IPS-18a (cell line): Measurements from ENCODE around the gene LMOD3.

Experiments
- H3K27ac ChIP-seq: one replicate; pipeline ENCODE4 v1.5.1; 2013; ENCODE audit warnings: low read length
- H3K27me3 ChIP-seq: one replicate; pipeline ENCODE4 v1.6.1; 2013; ENCODE audit warnings: mild to moderate bottlenecking, low read length; ENCODE audit not compliant: control insufficient read depth, insufficient read depth
- H3K36me3 ChIP-seq: one replicate; pipeline ENCODE4 v1.6.1; 2013; ENCODE audit warnings: low read depth, low read length; ENCODE audit not compliant: control insufficient read depth
- H3K4me1 ChIP-seq: one replicate; pipeline ENCODE4 v1.6.1; 2013; ENCODE audit warnings: low read depth, low read length; ENCODE audit not compliant: control insufficient read depth
- H3K4me3 ChIP-seq: one replicate; pipeline ENCODE4 v1.5.1; 2013; ENCODE audit warnings: low read length
- H3K9ac ChIP-seq: one replicate; pipeline ENCODE4 v1.6.1; 2013; ENCODE audit warnings: mild to moderate bottlenecking, low read length, moderate library complexity
- H3K9me3 ChIP-seq: one replicate; pipeline ENCODE4 v1.6.1; 2013; ENCODE audit warnings: low read depth, low read length; ENCODE audit not compliant: control insufficient read depth

LMOD3 gene

DNA sequence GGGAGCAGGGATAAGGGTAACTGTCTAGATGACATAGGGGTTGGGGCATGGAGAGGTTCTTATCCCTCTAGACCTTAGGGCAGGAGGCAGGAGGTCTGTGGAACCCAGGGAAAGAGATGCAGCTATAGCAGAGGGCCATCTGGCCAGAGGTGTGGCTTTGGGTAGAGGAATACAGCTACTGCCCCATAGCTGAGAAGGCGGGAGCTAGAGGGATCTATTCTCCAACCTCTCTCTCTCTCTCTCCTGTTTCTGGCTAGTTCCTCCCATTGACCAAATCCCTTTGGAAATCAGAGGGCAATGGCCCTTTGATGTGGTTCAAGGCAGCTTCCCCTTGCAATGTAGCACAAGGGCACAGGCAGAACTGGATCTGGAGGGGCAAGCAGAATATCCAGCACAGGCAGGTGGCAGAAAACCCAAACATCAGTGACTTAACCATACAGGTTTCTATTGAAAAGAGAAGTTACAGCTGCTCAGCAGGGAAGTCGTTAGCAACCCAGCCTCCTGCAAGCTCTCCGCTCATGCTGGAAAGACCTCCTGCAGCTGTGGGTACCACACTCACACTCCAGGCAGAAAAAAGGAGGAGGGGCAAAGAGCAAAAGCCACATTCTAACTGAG is 22.3 kb upstream of the LMOD3 start:
- Histone ChIP-seq H3K4me3 (no peak overlapping the region), H3K9me3 (no peaks in the 10 kb centered on the region), H3K27me3 (peaks cover 23% of the 10 kb centered on the region), H3K4me1 (peaks cover 11% of the 10 kb centered on the region), H3K9ac (no peak overlapping the region), H3K36me3 (no peaks in the 10 kb centered on the region), H3K27ac (no peak overlapping the region)

DNA sequence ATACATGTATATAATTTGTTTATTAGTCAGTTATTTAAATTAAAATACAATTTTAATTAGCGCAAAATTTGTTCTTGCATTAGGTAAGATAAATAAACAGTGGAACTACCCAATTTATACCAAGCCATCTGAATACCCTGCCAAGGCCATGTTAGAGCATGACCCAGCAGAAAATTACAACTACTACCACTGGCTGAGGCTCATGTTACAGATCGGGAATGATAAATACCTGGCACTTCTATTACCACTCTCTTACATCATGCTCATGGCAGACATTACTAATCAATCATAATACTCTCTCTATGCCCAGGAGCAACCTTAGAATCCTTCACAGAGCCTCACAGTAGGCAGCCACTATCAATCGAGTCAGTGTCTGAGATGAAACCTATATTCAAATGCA is 21.2 kb upstream of the LMOD3 start:
- Histone ChIP-seq H3K36me3 (no peaks in the 10 kb centered on the region), H3K27me3 (peaks cover 23% of the 10 kb centered on the region), H3K27ac (no peak overlapping the region)

DNA sequence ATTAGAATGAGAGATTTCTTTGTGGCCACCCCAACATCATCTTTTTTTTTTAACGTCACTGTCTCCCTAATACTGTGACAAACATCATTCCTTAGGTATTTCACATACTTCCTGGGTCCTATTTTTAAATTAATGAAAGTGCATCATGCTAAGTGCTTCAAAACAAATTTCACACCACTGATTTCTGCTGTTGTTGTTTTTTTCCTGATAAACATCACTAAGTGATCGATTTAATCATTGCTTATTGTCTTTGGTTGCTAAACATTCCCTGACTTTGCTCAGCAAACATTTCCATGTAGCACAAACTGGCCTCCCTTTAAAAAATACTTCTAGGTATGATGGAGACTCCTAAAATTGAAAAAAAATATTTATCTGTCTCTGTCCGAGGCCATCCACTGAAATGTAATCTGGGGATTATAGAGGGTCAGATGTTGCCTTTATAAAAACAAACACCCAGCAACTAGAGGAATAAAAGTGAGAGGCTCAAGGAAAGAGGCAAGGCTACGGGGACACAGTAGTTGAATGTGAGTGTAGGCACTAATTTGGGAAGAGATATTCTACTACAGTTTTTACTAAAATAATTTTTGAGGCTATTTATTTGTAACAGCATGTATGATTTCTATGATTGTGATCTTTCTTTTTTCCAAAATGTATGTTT is 20.5 kb upstream of the LMOD3 start:
- Histone ChIP-seq H3K9me3 (no peaks in the 10 kb centered on the region), H3K27me3 (peaks cover 23% of the 10 kb centered on the region), H3K9ac (no peak overlapping the region), H3K36me3 (no peaks in the 10 kb centered on the region), H3K4me1 (peaks cover 11% of the 10 kb centered on the region), H3K27ac (no peak overlapping the region), H3K4me3 (no peak overlapping the region)

More for the DNA sequence above, 21.2 kb upstream of the LMOD3 start:
- Histone ChIP-seq H3K9ac (no peak overlapping the region), H3K4me3 (no peak overlapping the region), H3K9me3 (no peaks in the 10 kb centered on the region), H3K4me1 (peaks cover 11% of the 10 kb centered on the region)

DNA sequence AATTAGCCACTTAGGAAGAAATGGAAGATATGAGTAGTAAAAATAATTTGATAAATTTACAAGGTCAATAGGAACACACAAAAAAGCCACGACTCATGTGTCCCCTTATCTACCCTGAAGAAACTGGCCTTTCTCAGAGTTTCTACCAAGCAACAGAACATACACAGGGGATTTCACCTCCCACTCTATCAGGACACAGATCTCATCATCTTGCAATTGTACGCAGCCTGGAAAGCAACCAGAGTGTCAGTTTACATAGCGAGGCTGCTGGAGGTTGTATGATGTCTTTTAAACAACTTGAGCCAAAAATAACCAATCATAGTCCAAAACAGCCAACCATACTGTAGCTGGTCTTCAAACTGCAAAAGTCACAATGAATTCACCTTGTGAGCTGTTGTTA is 19.7 kb upstream of the LMOD3 start:
- no peak overlapping the region for H3K4me3 ChIP-seq
- no peaks in the 10 kb centered on the region for H3K36me3 ChIP-seq
- H3K9me3 ChIP-seq, result no peaks in the 10 kb centered on the region
- H3K4me1 ChIP-seq, result peaks cover 11% of the 10 kb centered on the region
- no peak overlapping the region for H3K27ac ChIP-seq
- H3K27me3 ChIP-seq, result peaks cover 23% of the 10 kb centered on the region
- no peak overlapping the region for H3K9ac ChIP-seq

DNA sequence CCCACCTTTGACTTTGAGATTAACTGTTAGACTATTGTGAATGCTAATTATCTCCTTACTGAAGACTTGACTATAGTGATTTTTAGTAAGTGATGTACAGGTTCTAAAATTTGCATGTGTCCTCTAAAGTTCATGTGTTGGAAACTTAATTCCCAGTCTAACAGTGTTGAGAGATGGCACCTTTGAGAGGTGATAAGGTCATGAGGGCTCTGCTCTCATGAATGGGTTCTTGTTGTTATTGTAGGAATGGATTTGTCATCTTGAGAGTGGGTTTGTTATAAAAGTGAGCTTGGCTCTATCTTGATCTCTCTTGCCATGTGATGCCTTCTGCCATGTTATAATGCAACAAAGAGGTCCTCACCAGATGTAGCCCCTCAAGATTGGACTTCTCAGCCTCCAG is 18.9 kb upstream of the LMOD3 start:
- no peaks in the 10 kb centered on the region for H3K9me3 ChIP-seq
- H3K9ac ChIP-seq, result no peak overlapping the region
- H3K27ac ChIP-seq, result no peak overlapping the region
- H3K4me3 ChIP-seq, result no peak overlapping the region
- no peaks in the 10 kb centered on the region for H3K36me3 ChIP-seq
- peaks cover 11% of the 10 kb centered on the region for H3K4me1 ChIP-seq
- peaks cover 23% of the 10 kb centered on the region for H3K27me3 ChIP-seq

DNA sequence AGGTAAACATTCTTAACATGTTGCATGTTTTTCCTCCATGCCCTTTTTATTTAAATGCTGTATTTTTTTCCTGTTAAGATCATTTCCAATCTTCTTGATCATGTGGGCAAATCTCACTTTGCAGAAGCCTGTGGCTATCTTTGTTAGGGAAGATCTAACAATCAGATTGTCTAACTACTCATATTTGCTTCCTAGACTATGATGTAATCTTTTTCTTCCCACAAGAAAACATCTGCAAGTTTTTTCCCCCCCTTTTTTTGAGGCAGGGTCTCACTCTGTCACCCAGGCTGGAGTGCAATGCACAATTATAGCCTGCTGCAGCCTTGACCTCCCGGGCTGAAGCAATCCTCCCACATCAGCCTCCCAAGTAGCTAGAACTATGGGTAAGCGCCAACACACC is 15.0 kb upstream of the LMOD3 start:
- no peaks in the 10 kb centered on the region for H3K27me3 ChIP-seq
- no peak overlapping the region for H3K4me3 ChIP-seq
- H3K9ac ChIP-seq, result no peak overlapping the region
- H3K27ac ChIP-seq, result no peak overlapping the region
- H3K36me3 ChIP-seq, result no peaks in the 10 kb centered on the region
- H3K4me1 ChIP-seq, result no peaks in the 10 kb centered on the region
- H3K9me3 ChIP-seq, result no peaks in the 10 kb centered on the region

DNA sequence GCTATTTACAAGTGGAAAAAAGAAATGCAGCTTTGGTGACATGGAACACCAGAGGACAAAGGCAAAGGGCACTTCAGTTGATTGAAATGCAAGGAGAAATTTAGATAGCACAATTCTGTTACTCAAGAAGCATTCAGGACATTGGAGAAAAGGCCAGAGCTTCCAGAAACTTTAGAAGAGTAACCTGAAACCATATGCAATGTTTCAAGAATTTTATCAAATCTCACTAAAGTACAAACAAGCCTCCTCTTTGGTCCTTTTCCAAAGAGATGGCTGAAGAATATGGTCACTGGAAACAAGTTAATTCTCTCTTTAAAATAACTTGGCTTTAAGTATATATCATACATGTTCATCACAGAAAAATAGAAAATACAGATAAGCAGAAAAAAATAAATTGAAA is 14.6 kb upstream of the LMOD3 start:
- Histone ChIP-seq H3K9me3 (no peaks in the 10 kb centered on the region), H3K4me3 (no peak overlapping the region), H3K36me3 (no peaks in the 10 kb centered on the region), H3K27me3 (no peaks in the 10 kb centered on the region), H3K27ac (no peak overlapping the region), H3K4me1 (no peaks in the 10 kb centered on the region), H3K9ac (no peak overlapping the region)

DNA sequence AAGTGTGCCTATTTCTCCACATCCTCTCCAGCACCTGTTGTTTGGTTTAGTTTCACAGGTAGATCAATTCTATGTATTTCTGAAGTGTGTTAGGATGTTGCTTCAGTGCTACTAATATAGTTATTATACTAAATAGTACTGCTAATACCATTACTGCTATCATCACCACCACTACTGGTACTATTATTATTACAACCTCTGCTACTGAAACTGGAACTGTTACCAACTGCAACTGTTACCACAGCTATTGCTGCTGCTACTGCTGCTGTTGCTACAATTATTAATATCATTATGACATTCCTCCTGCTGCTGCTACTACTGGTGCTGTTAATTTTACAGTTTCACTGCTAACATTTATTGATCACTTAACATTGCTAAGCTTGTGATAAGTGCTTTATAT is 8.3 kb upstream of the LMOD3 start:
- H3K4me1 ChIP-seq, result no peaks in the 10 kb centered on the region
- H3K9me3 ChIP-seq, result no peaks in the 10 kb centered on the region
- no peaks in the 10 kb centered on the region for H3K36me3 ChIP-seq
- no peak overlapping the region for H3K4me3 ChIP-seq
- no peaks in the 10 kb centered on the region for H3K27me3 ChIP-seq
- no peak overlapping the region for H3K27ac ChIP-seq
- H3K9ac ChIP-seq, result no peak overlapping the region

DNA sequence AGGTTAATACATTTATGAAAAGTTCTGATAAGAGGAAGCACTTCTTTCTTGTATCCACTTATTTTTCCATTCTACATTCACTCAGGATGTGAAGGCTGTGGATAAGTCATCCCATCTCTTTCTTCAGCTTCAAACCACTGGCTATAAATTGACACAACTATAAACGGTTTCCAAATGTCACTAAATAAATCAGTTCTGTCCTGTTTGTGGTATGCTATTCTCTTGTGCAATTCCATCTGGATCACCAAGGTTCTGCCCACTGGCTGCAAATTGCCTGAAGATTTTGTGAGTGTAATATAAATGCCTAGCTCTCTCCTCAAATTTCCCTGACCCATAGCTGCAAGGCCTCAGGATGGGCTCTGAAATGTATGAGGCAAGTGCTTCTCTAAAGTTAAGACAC is 7.1 kb upstream of the LMOD3 start:
- Histone ChIP-seq H3K9me3 (no peaks in the 10 kb centered on the region), H3K27me3 (no peaks in the 10 kb centered on the region), H3K27ac (no peak overlapping the region), H3K9ac (no peak overlapping the region), H3K4me1 (no peaks in the 10 kb centered on the region), H3K4me3 (no peak overlapping the region), H3K36me3 (no peaks in the 10 kb centered on the region)

DNA sequence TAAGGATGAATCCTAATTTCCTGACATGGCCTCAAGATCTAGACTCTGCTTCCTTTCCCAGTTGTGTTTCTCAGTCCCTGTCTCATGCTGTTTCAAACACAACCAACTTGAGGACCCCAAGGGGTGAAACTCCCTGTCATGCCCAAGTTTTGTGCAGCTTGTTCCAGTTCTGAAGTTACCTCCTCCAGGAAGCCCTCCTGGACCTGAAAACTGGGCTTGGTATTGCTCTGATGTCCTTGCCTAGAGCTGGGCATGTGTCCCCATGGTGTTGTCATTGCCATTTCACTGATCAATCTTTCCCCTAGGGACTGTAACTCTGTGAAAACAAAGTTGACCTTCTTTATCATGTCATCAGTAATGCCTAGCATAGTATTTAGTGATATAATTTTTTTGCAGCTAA is 6.1 kb upstream of the LMOD3 start:
- no peaks in the 10 kb centered on the region for H3K9me3 ChIP-seq
- H3K9ac ChIP-seq, result no peak overlapping the region
- H3K4me3 ChIP-seq, result no peak overlapping the region
- no peaks in the 10 kb centered on the region for H3K36me3 ChIP-seq
- H3K27ac ChIP-seq, result no peak overlapping the region
- no peaks in the 10 kb centered on the region for H3K4me1 ChIP-seq
- H3K27me3 ChIP-seq, result no peaks in the 10 kb centered on the region

DNA sequence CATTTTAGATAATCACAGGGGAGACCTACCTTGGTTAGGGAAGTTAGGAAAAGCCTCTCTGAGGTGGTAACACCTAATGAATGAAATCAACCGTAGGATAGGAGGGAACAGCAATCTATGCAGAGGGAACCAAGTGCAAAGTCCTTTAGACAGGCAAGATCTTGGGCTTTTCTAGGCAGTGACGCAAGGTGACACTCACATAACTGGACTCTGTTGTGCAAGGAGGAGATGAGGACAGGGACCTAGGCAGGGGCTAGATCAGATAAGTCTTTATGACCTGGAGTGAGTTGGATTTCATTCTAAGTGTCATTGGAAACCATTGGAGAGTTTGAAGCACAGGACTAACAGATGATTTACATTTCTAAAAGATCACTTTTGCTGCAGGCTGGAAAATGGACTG is 4.6 kb upstream of the LMOD3 start:
- H3K27ac ChIP-seq, result no peak overlapping the region
- no peak overlapping the region for H3K4me3 ChIP-seq
- H3K36me3 ChIP-seq, result no peaks in the 10 kb centered on the region
- H3K27me3 ChIP-seq, result no peaks in the 10 kb centered on the region
- H3K4me1 ChIP-seq, result no peaks in the 10 kb centered on the region
- H3K9ac ChIP-seq, result no peak overlapping the region
- no peaks in the 10 kb centered on the region for H3K9me3 ChIP-seq

DNA sequence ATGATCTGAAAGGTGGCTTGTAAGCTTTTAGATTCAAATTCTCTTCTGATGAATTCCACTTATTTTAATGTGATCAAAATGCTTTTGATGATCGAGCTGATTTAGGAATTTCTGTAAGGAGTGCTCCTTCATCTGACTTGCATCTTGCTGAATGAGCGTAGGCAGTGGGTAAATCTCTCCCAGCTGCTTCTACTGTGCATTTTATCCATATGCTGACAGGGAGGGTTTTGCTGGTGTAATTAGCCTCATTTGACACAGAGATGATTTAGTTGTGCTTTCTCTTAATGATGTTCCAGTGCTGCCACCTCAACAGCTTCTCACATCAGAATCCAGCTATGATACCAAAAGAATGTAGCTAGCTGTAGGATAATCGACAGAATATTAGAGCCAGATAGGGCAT is 3.8 kb upstream of the LMOD3 start:
- Histone ChIP-seq H3K9me3 (no peaks in the 10 kb centered on the region), H3K9ac (no peak overlapping the region), H3K27me3 (no peaks in the 10 kb centered on the region), H3K4me3 (no peak overlapping the region), H3K27ac (no peak overlapping the region), H3K36me3 (no peaks in the 10 kb centered on the region), H3K4me1 (no peaks in the 10 kb centered on the region)
